Heart left ventricle (tissue), 13 donors: ENCODE measurements around the gene CLINT1.

Experiments
- POLR2A ChIP-seq, 2 donors: fragments of 450-650 bp; IDR thresholded peaks; one replicate each; pipeline ENCODE4 v1.6.1; 2017; ENCODE audit warnings: antibody characterized with exemption in 2 of 2, mild to moderate bottlenecking in 2 of 2, moderate library complexity in 2 of 2
- TF ChIP-seq, protein P1 (sequence below), 12 donors: fragments of 200-600 bp; sonication (generic) in 4 of 12; IDR thresholded peaks; one replicate each; pipeline versions ENCODE4 v1.5.0 to v1.8.0; 2018 to 2022; ENCODE audit warnings: antibody characterized with exemption in 12 of 12, mild to moderate bottlenecking in 5 of 12
- donor health status: ischemic (EF 13 %, LVEDD 7.1; RV severe dilation, severe dysfunction).
- donor health status: DM: no; HTN: yes; CAD: no.
- donor health status: DM: no; HTN: no; CAD: no.
- donor health status: ischemic (EF 25% LVEDD 6.9; RV normal size, moderate dysfunction).
- donor health status: ischemic (EF 25% LVEDD 5.7; RV mildly dilated, moderate dysfunction).
- donor health status: ischemic (EF 35%, LVEDD 5.7; RV mildly dilated, moderate dysfunction).
- donor health status: nonischemic (EF 11% LVEDD 7.7; RV severe dilation, severe dysfunction).
- donor health status: DM: yes; HTN: yes; CAD: no.
- donor health status: PGD.
- donor health status: ischemic (EF 29% LVEDD 5.4; RV normal size, mild dysfunction).
- donor health status: nonischemic (EF 23%, LVEDD 6.1; RV moderate dilation, normal function).

DNA sequence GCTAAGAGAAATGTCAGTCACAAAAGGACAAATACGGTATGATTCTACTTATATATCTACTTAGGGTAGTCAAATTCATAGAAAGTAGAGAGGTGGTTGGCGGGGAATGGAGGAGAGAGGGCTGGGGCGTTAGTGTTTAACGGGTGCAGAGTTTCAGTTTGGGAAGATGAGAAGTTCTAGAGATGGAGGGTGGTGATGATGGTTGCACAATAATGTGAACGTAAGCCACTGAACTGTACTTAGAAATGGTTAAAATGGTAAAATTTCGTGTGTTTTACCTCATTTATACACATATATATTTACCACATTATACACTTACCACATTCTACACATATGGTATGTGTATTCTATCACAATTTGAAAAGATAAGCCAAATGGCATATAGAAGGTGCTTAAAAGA, 79.7 kb downstream of the CLINT1 start:
- TF ChIP-seq, protein P1, sequence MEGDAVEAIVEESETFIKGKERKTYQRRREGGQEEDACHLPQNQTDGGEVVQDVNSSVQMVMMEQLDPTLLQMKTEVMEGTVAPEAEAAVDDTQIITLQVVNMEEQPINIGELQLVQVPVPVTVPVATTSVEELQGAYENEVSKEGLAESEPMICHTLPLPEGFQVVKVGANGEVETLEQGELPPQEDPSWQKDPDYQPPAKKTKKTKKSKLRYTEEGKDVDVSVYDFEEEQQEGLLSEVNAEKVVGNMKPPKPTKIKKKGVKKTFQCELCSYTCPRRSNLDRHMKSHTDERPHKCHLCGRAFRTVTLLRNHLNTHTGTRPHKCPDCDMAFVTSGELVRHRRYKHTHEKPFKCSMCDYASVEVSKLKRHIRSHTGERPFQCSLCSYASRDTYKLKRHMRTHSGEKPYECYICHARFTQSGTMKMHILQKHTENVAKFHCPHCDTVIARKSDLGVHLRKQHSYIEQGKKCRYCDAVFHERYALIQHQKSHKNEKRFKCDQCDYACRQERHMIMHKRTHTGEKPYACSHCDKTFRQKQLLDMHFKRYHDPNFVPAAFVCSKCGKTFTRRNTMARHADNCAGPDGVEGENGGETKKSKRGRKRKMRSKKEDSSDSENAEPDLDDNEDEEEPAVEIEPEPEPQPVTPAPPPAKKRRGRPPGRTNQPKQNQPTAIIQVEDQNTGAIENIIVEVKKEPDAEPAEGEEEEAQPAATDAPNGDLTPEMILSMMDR (IDR thresholded peaks at IDR 0.05) = no peak
- TF ChIP-seq POLR2A (IDR thresholded peaks at IDR 0.05) = no peak
